Superior temporal gyrus (tissue), 1 donor: ENCODE measurements around the gene SLC25A48.

Source experiments
- DNase-seq: peaks from one replicate; pipeline ENCODE4 v3.0.0-alpha.2; 2016; ENCODE audit errors: extremely low spot score

Gene SLC25A48

GRCh38 chr5:135834639-135835529 is at the start of gene SLC25A48:
Gene SLC25A48 (plus strand): TSS chr5:135834663. CDS start chr5:135834848, 185 bp downstream.
- DNase-seq, result no peak

- no peak for DNase-seq
These were observed 33.8 kb upstream of the SLC25A48 start for GRCh38 chr5:135800656-135801055.

GRCh38 chr5:135810188-135810943 is 24.1 kb upstream of the SLC25A48 start:
- no peak for DNase-seq

GRCh38 chr5:135811007-135811406 is 23.5 kb upstream of the SLC25A48 start:
- no peak for DNase-seq

- no peak for DNase-seq
These were observed 20.7 kb upstream of the SLC25A48 start for GRCh38 chr5:135813758-135814157.

GRCh38 chr5:135814316-135814715 is 20.1 kb upstream of the SLC25A48 start:
- no peak for DNase-seq

GRCh38 chr5:135814812-135815211 is 19.7 kb upstream of the SLC25A48 start:
- no peak for DNase-seq

GRCh38 chr5:135821061-135821801 is 13.2 kb upstream of the SLC25A48 start:
- no peak for DNase-seq

GRCh38 chr5:135821802-135822201 is 12.7 kb upstream of the SLC25A48 start:
- DNase-seq, result no peak

- no peak for DNase-seq
These were observed 12.2 kb upstream of the SLC25A48 start for GRCh38 chr5:135822286-135822685.

GRCh38 chr5:135822959-135823358 is 11.5 kb upstream of the SLC25A48 start:
- DNase-seq, result no peak

GRCh38 chr5:135823881-135824280 is 10.6 kb upstream of the SLC25A48 start:
- no peak for DNase-seq

- DNase-seq, result no peak
These were observed 9.9 kb upstream of the SLC25A48 start for GRCh38 chr5:135824541-135825041.

GRCh38 chr5:135825373-135826220 is 8.9 kb upstream of the SLC25A48 start:
- DNase-seq, result no peak

GRCh38 chr5:135826221-135826525 is 8.3 kb upstream of the SLC25A48 start:
- DNase-seq, result no peak

GRCh38 chr5:135826994-135827671 is 7.3 kb upstream of the SLC25A48 start:
- DNase-seq, result no peak

GRCh38 chr5:135827965-135828781 is 6.3 kb upstream of the SLC25A48 start:
- no peak for DNase-seq

GRCh38 chr5:135828782-135829127 is 5.7 kb upstream of the SLC25A48 start:
- DNase-seq, result no peak

GRCh38 chr5:135829179-135829578 is 5.3 kb upstream of the SLC25A48 start:
- no peak for DNase-seq
